ENCODE results near the gene CST3. TPM values are rescaled to one million over a fixed set of nuclear protein-coding genes. Genes with fewer than 3 reads are reported as not detected.
"Not testable (repeated sequence)": the region's sequence is repeated elsewhere in the genome, so short reads cannot be mapped to it uniquely, and the experiment has no call there.

The CST3 gene
- total RNA-seq = 1 to 10 TPM in 1 of 2 experiments, under 1 TPM in 1; 0.72 to 1.2 TPM

- H3K4me1 Mint-ChIP-seq (ENCODE audit: low read depth) = peaks cover 7% of the 10 kb centered on the region
- ChIA-PET CTCF (no interaction called here), POLR2A (no interaction called here)
- peaks cover 18% of the 10 kb centered on the region for H3K27me3 Mint-ChIP-seq
- no peaks in the 10 kb centered on the region for H3K36me3 Mint-ChIP-seq (ENCODE audit: low read depth)
- H3K27ac Mint-ChIP-seq = no peak within 1 kb of the TSS
- intact Hi-C loops (cut with micrococcal nuclease) = no loop called here
- TF ChIP-seq CTCF (IDR thresholded peaks at IDR 0.05) = no peak
- ATAC-seq (no peak), DNase-seq (peak; percentile 14)
- no peaks in the 10 kb centered on the region for H3K9me3 Mint-ChIP-seq
- peak within 1 kb of the TSS; percentile 48 for H3K4me3 Mint-ChIP-seq
Measured at GRCh38 chr20:23637282-23638221, at the start of gene CST3. Gene CST3, minus strand, starts transcription at chr20:23637955. Its CDS starts 93 bp downstream, at chr20:23637862.

- intact Hi-C loops (cut with micrococcal nuclease) = no loop called here
- TF ChIP-seq CTCF (IDR thresholded peaks at IDR 0.05) = no peak
- no peak for ATAC-seq
- Mint-ChIP-seq H3K4me1 (ENCODE audit: low read depth) (no peaks in the 10 kb centered on the region), H3K27me3 (peaks cover 6% of the 10 kb centered on the region), H3K36me3 (ENCODE audit: low read depth) (no peaks in the 10 kb centered on the region), H3K4me3 (no peak overlapping the region), H3K9me3 (no peaks in the 10 kb centered on the region), H3K27ac (no peak overlapping the region)
- POLR2A ChIA-PET = no interaction called here
- no peak for DNase-seq
- CTCF ChIA-PET = no interaction called here
Measured at GRCh38 chr20:23686046-23686750, 48.4 kb upstream of the CST3 start.

- DNase-seq; H3K9me3 Mint-ChIP-seq; intact Hi-C loops (cut with micrococcal nuclease); H3K36me3 Mint-ChIP-seq (ENCODE audit: low read depth); H3K4me3 Mint-ChIP-seq; POLR2A ChIA-PET; H3K4me1 Mint-ChIP-seq (ENCODE audit: low read depth); H3K27me3 Mint-ChIP-seq; ATAC-seq; CTCF ChIA-PET; H3K27ac Mint-ChIP-seq: not testable (repeated sequence)
Measured at GRCh38 chr20:23685529-23685896, 47.8 kb upstream of the CST3 start.

- H3K4me1 Mint-ChIP-seq (ENCODE audit: low read depth) = no peaks in the 10 kb centered on the region
- DNase-seq (no peak), ATAC-seq (no peak)
- H3K36me3 Mint-ChIP-seq (ENCODE audit: low read depth) = no peaks in the 10 kb centered on the region
- H3K27ac Mint-ChIP-seq = no peak overlapping the region
- TF ChIP-seq CTCF (IDR thresholded peaks at IDR 0.05) = no peak
- H3K4me3 Mint-ChIP-seq = no peak overlapping the region
- no peaks in the 10 kb centered on the region for H3K9me3 Mint-ChIP-seq
- peaks cover 11% of the 10 kb centered on the region for H3K27me3 Mint-ChIP-seq
- ChIA-PET POLR2A (interaction anchor here (0.7 kb wide), 1 partner anchor 22 kb away, joined by 3 read pairs; no protein-coding TSS in a partner anchor), CTCF (interaction anchor here (1.5 kb wide), 1 partner anchor 16 kb away, joined by 3 read pairs; no protein-coding TSS in a partner anchor)
- intact Hi-C loops (cut with micrococcal nuclease) = no loop called here
Measured at GRCh38 chr20:23684261-23684660, 46.5 kb upstream of the CST3 start.

- Mint-ChIP-seq H3K27me3 (peaks cover 15% of the 10 kb centered on the region), H3K36me3 (ENCODE audit: low read depth) (no peaks in the 10 kb centered on the region), H3K9me3 (no peaks in the 10 kb centered on the region), H3K4me1 (ENCODE audit: low read depth) (no peaks in the 10 kb centered on the region), H3K27ac (no peak overlapping the region), H3K4me3 (no peak overlapping the region)
- no peak for DNase-seq
- CTCF ChIA-PET = interaction anchor here (1.5 kb wide), 1 partner anchor 15 kb away, joined by 3 read pairs; no protein-coding TSS in a partner anchor
- intact Hi-C loops (cut with micrococcal nuclease) = no loop called here
- no peak for ATAC-seq
- TF ChIP-seq CTCF (IDR thresholded peaks at IDR 0.05) = no peak
- POLR2A ChIA-PET = interaction anchor here (0.7 kb wide), 1 partner anchor 22 kb away, joined by 3 read pairs; no protein-coding TSS in a partner anchor
Measured at GRCh38 chr20:23683807-23684206, 46.1 kb upstream of the CST3 start.
